OCI-LY3 (cell line): Measurements from ENCODE around the gene SH3BGRL3.

Source experiments
- H2AFZ ChIP-seq: fragments of 200-600, 300-600 bp; shearing (Covaris generic); 2 replicates; pipeline ENCODE4 v1.6.0; 2014; ENCODE audit warnings: antibody characterized with exemption, low read depth, low read length
- H3K27ac ChIP-seq: fragments of 200-600, 300-600 bp; sonication (generic); 2 replicates; pipeline ENCODE4 v1.5.1; 2014; ENCODE audit warnings: mild to moderate bottlenecking, low read length, moderate library complexity, mixed read lengths
- H3K27me3 ChIP-seq: fragments of 200-600, 300-600 bp; sonication (generic); 2 replicates; pipeline ENCODE4 v1.6.1; 2014; ENCODE audit warnings: low read depth, low read length, mixed read lengths
- H3K36me3 ChIP-seq: fragments of 200-600, 300-600 bp; sonication (generic); replicated peaks from 2 replicates; pipeline ENCODE3; 2014; ENCODE audit warnings: low read depth, low read length, mixed read lengths
- H3K4me1 ChIP-seq: fragments of 300-600, 200-600 bp; sonication (generic); 2 replicates; pipeline ENCODE4 v1.6.1; 2014; ENCODE audit warnings: low read length, mixed read lengths
- H3K4me2 ChIP-seq: fragments of 200-600, 300-600 bp; sonication (generic); 2 replicates; pipeline ENCODE4 v1.6.1; 2014; ENCODE audit warnings: low read length, mixed read lengths
- H3K4me3 ChIP-seq: fragments of 300-600, 200-600 bp; sonication (generic); 2 replicates; pipeline ENCODE4 v1.5.1; 2014; ENCODE audit warnings: antibody characterized with exemption, mild to moderate bottlenecking, low read length, moderate library complexity
- H3K79me2 ChIP-seq: fragments of 300-600, 200-600 bp; shearing (Covaris generic); 2 replicates; pipeline ENCODE4 v1.6.1; 2014; ENCODE audit warnings: mild to moderate bottlenecking, low read length, mixed read lengths
- H3K9ac ChIP-seq: fragments of 300-600, 200-600 bp; shearing (Covaris generic); 2 replicates; pipeline ENCODE4 v1.6.0; 2014; ENCODE audit warnings: mild to moderate bottlenecking, low read length, moderate library complexity
- H3K9me3 ChIP-seq: fragments of 200-600, 300-600 bp; shearing (Covaris generic); 2 replicates; pipeline ENCODE4 v1.6.1; 2014; ENCODE audit warnings: low read length, mixed read lengths; ENCODE audit not compliant: insufficient read depth
- H4K20me1 ChIP-seq: fragments of 200-600, 300-600 bp; sonication (generic); 2 replicates; pipeline ENCODE4 v1.6.1; 2016; ENCODE audit warnings: low read length, mixed read lengths; ENCODE audit not compliant: insufficient read depth
- EZH2phosphoT487 ChIP-seq: fragments of 200-600 bp; shearing (Covaris generic); IDR thresholded peaks from 2 replicates; pipeline ENCODE4 v1.6.1; 2018; ENCODE audit warnings: antibody characterized with exemption, mixed run types, low read depth
- TF ChIP-seq, protein P1 (sequence below): fragments of 200-600, 300-600 bp; sonication (generic); IDR thresholded peaks from 2 replicates; pipeline ENCODE4 v1.5.1; 2014; ENCODE audit warnings: antibody characterized with exemption, low read length, low read depth

Gene SH3BGRL3

DNA sequence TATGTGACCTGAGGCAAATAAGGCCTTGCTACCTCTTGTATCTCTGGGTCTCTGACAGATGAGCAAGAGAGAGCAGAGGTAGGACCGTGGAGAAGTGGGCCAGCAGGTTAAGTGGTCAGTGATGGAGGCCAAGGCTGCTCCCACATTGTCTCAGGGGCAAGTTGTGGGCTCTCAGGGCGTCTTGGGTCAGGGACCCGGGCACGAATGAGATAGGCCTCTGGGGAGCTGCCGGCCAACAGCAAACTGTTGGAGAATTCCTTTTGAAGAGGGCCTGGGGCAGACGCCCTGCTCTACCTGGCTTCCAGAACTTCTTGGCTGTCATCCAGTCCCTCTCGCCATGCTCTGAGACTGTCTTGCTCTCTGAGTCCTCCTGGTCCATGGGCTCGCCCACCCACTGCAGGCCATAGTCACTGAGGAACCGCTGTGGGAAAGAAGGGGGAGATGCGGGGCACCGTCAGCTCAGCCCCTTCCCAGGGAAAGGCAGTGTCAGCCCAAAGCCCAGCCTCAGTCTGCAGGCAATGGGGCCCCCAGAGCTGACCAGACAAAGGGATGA is 14.1 kb downstream of the SH3BGRL3 start:
- no peak overlapping the region for H2AFZ ChIP-seq
- H3K4me2 ChIP-seq, result no peak overlapping the region
- no peaks in the 10 kb centered on the region for H3K79me2 ChIP-seq
- H3K36me3 ChIP-seq, result no peaks in the 10 kb centered on the region
- peaks cover 22% of the 10 kb centered on the region for H3K4me1 ChIP-seq
- TF ChIP-seq, protein P1, sequence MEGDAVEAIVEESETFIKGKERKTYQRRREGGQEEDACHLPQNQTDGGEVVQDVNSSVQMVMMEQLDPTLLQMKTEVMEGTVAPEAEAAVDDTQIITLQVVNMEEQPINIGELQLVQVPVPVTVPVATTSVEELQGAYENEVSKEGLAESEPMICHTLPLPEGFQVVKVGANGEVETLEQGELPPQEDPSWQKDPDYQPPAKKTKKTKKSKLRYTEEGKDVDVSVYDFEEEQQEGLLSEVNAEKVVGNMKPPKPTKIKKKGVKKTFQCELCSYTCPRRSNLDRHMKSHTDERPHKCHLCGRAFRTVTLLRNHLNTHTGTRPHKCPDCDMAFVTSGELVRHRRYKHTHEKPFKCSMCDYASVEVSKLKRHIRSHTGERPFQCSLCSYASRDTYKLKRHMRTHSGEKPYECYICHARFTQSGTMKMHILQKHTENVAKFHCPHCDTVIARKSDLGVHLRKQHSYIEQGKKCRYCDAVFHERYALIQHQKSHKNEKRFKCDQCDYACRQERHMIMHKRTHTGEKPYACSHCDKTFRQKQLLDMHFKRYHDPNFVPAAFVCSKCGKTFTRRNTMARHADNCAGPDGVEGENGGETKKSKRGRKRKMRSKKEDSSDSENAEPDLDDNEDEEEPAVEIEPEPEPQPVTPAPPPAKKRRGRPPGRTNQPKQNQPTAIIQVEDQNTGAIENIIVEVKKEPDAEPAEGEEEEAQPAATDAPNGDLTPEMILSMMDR, result no peak
- TF ChIP-seq EZH2phosphoT487, result no peak
- no peak overlapping the region for H3K4me3 ChIP-seq
- no peak overlapping the region for H3K9ac ChIP-seq
- H3K27ac ChIP-seq, result no peak overlapping the region
- H3K9me3 ChIP-seq, result peaks cover 10% of the 10 kb centered on the region; the same call in 1 of the 2 replicates
- H3K27me3 ChIP-seq, result no peaks in the 10 kb centered on the region
- no peaks in the 10 kb centered on the region for H4K20me1 ChIP-seq

DNA sequence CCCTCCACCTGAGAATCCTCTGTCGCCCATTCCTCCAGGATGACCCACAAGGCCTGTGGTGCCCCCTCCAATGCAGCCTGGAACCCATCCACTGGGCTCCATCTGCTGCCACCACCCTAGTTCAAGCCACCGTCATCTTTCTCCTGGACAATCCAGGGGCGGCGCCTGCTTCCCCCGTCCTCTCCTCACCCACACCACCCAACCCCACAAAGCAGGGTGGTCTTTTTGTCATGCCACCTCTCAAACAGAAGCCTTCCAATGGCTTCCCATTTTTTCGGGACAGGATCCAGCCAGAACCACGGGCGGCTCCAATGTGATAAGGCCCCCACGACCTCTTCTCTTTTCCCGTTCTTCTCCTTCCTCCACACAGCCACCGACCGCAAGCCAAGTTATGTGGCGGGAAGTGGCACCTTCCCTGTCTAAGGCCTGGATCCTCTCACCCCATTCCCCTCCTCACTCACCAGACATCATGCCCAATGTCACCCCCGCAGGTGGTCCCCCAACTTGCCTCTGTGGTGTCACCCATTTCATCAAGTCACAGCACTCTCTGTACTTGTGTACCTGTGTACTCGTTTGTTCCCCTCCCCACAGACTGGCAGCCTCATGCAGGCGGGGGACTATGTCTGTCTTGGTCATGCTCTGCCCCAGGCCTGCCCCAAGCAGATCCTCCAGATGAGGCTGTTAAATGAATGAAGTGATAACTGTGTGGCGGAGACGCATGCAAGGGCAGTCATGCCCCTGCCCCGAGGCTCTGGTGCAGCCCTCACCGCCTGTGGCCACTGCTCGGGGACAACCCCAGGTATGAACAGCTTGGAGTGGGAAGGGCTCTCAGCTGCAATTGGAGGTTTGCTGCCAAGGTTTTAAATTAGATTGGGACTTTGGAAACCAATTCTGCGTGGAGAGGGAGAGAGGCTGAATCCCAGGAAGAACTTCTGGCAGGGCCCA is 15.6 kb downstream of the SH3BGRL3 start:
- Histone ChIP-seq H3K9ac (no peak overlapping the region), H3K4me3 (no peak overlapping the region), H3K27me3 (no peaks in the 10 kb centered on the region), H2AFZ (no peak overlapping the region), H4K20me1 (no peaks in the 10 kb centered on the region), H3K4me1 (peaks cover 8% of the 10 kb centered on the region), H3K36me3 (no peaks in the 10 kb centered on the region), H3K4me2 (no peak overlapping the region), H3K27ac (no peak overlapping the region), H3K79me2 (no peaks in the 10 kb centered on the region), H3K9me3 (peaks cover under 1% of the 10 kb centered on the region; the same call in 1 of the 2 replicates)
- TF ChIP-seq, protein P1, result no peak
- no peak for TF ChIP-seq EZH2phosphoT487

DNA sequence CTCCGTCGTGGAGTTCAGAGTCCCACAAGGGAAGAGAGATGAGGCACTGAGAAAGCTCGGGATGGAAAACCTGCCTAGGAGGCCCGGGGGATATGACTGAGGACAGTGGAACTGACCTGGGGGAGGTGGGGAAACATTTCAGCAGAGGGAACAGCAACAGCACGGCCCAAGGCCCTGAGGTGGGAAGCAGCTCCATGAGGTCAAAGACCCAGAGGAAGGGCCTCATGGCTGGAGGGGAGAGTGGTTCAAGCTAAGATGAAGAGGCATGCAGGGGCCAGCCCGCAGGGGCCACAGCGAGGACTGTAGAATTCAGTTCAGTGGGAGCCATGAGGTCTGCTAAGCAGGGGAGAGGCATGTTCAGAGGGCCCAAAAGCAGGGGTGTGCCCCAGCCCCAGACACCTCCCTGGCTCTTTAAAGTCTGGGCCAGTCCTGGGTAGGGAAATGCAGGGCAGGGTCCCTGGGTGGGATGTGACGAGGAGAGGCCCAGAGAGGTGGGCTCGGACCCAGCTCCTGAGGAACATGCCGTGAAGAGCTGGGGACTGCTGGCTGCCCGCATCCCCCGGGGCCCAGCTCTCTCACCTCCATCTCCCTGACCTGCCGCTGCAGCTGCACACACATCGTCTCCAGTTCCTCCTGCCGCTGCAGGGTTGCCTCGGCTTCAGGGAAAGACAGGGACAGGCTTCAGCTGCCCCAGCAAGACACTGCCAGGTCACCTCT is 16.6 kb downstream of the SH3BGRL3 start:
- no peak overlapping the region for H3K4me2 ChIP-seq
- no peaks in the 10 kb centered on the region for H3K9me3 ChIP-seq
- no peak overlapping the region for H3K4me3 ChIP-seq
- H3K36me3 ChIP-seq, result no peaks in the 10 kb centered on the region
- H3K27me3 ChIP-seq, result no peaks in the 10 kb centered on the region
- H3K4me1 ChIP-seq, result no peaks in the 10 kb centered on the region
- H4K20me1 ChIP-seq, result no peaks in the 10 kb centered on the region
- TF ChIP-seq EZH2phosphoT487, result no peak
- TF ChIP-seq, protein P1, result no peak
- no peaks in the 10 kb centered on the region for H3K79me2 ChIP-seq
- no peak overlapping the region for H2AFZ ChIP-seq
- H3K27ac ChIP-seq, result no peak overlapping the region
- H3K9ac ChIP-seq, result no peak overlapping the region
